Heart left ventricle (tissue), 16 donors: ENCODE results near the gene MYO15B. TPM values are rescaled to one million over a fixed set of nuclear protein-coding genes. Genes with fewer than 3 reads are reported as not detected.

ENCODE experiments used
- ATAC-seq, 4 donors: fragments of 200-7000 bp; cut with Tn5 transposase; one replicate each; pipeline ENCODE4 v1.9.1; 2020 to 2022; ENCODE audit warnings: moderate library complexity in 4 of 4, mild to moderate bottlenecking in 3 of 4, moderate number of reproducible peaks in 1 of 4
- DNase-seq, 5 donors: peaks; one replicate each; pipeline ENCODE4 v3.0.0-alpha.2; 2020
- H3K27ac ChIP-seq, 12 donors: fragments of 200-600 bp; sonication (generic) in 4 of 12; one replicate each; pipeline versions ENCODE4 v1.5.0 to v1.8.0; 2016 to 2022; ENCODE audit warnings: mild to moderate bottlenecking in 2 of 12
- H3K27me3 ChIP-seq, 9 donors: fragments of 200-600 bp; sonication (generic) in 2 of 9; one replicate each; pipeline versions ENCODE4 v1.5.1 to v1.8.0; 2016 to 2022; ENCODE audit warnings: mild to moderate bottlenecking in 3 of 9
- H3K36me3 ChIP-seq, 9 donors: fragments of 200-600 bp; sonication (generic) in 2 of 9; one replicate each; pipeline versions ENCODE4 v1.5.0 to v1.8.0; 2018 to 2022; ENCODE audit warnings: mild to moderate bottlenecking in 2 of 9
- H3K4me1 ChIP-seq, 12 donors: fragments of 200-600 bp; sonication (generic) in 4 of 12; one replicate each; pipeline versions ENCODE4 v1.5.0 to v1.8.0; 2016 to 2022; ENCODE audit warnings: mild to moderate bottlenecking in 3 of 12
- H3K4me3 ChIP-seq, 12 donors: fragments of 200-600 bp; sonication (generic) in 4 of 12; one replicate each; pipeline versions ENCODE4 v1.5.0 to v1.8.0; 2017 to 2022; ENCODE audit warnings: mild to moderate bottlenecking in 9 of 12, moderate library complexity in 4 of 12
- H3K9me3 ChIP-seq, 12 donors: fragments of 200-600 bp; sonication (generic) in 4 of 12; one replicate each; pipeline versions ENCODE4 v1.5.0 to v1.8.0; 2016 to 2022; ENCODE audit warnings: mild to moderate bottlenecking in 1 of 12
- CTCF ChIP-seq, 12 donors: fragments of 200-600 bp; sonication (generic) in 4 of 12; IDR thresholded peaks; one replicate each; pipeline versions ENCODE4 v1.5.0 to v1.8.0; 2018 to 2022; ENCODE audit warnings: antibody characterized with exemption in 12 of 12, mild to moderate bottlenecking in 5 of 12
- POLR2A ChIP-seq, 2 donors: fragments of 450-650 bp; IDR thresholded peaks; one replicate each; pipeline ENCODE4 v1.6.1; 2017; ENCODE audit warnings: antibody characterized with exemption in 2 of 2, mild to moderate bottlenecking in 2 of 2, moderate library complexity in 2 of 2
- WGBS, 4 donors: extraction: QIAGEN DNeasy Blood & Tissue Kit in 2 of 4; methylation state at CpG; one replicate each; pipeline versions ENCODE4 v1.1.5 to v1.1.7; 2013 to 2018; 5-methylcytosine and 5-hydroxymethylcytosine counted together
- intact Hi-C, 10 donors: fragments of 100-400 bp; cut with DNase I; formaldehyde crosslinking; loops; one replicate each; pipeline versions ENCODE4 v1.11.1 to v1.14.2; 2022
- polyA plus RNA-seq, 2 donors: library from polyadenylated mRNA; stranded (reverse); fragments of 200-250 nt; gene quantifications; one replicate each; pipeline ENCODE4 v1.2.3, GENCODE V29; 2013
- total RNA-seq, 9 donors: library from RNA; depleted of rRNA in 2 of 9; stranded (reverse); fragments of >200 nt in 2 of 9; fragmentation: NEBNext Ultra II Directional in 3 of 9; extraction: Animal tissue kit (Norgen Biotek cat#: 25700) in 3 of 9; gene quantifications; one replicate each; pipeline versions ENCODE4 v1.1.0 to v1.2.4, GENCODE V29; 2016 to 2023
- donor health status: ischemic (EF 13 %, LVEDD 7.1; RV severe dilation, severe dysfunction).
- donor health status: healthy with polysubstance abuse.
- donor health status: DM: no; HTN: yes; CAD: no.
- donor health status: DM: no; HTN: no; CAD: no.
- donor health status: ischemic (EF 25% LVEDD 6.9; RV normal size, moderate dysfunction).
- donor health status: ischemic (EF 25% LVEDD 5.7; RV mildly dilated, moderate dysfunction).
- donor health status: healthy.
- donor health status: DM: yes; HTN: yes; CAD: no.
- donor health status: ischemic (EF 35%, LVEDD 5.7; RV mildly dilated, moderate dysfunction).
- donor health status: nonischemic (EF 11% LVEDD 7.7; RV severe dilation, severe dysfunction).
- donor health status: DM: yes; HTN: yes; CAD: no.
- donor health status: PGD.
- donor health status: ischemic (EF 29% LVEDD 5.4; RV normal size, mild dysfunction).
- donor health status: nonischemic (EF 23%, LVEDD 6.1; RV moderate dilation, normal function).

MYO15B gene
- total and polyA plus RNA-seq, 11 donors, result 14.0 to 76.4 (median 42.9) TPM

DNA sequence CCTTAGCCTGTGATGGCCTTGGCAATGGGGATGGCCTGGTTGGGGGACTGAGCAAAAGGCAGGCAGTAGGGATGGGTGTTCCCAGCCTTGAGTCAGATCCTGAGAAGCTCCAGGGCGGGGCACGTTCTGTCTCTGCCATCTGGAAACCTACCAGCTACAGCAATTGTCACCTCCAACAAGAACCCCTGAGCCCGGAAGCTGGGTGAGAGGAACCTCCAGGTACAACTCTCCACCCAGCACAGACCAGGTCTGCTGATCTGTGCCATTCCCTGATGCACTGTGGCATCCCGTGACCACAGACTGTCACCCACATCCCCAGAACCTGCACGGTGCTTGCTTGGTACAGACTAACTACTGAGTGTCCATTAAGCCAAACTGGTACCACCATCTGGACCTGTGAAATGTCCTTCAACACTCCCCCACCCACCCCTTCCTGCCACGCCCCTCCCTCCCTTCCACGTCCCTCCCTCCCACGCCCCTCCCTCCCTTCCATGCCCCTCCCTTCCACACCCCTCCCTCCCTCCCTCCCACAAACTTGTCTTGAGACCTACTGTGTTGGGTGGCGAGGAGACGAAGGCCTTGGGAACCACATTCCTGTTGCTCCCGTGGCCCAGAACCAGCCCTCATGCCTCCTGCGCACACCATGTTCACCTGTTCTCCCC is 16.6 kb downstream of the MYO15B start:
- Histone ChIP-seq H3K4me1 (peaks cover 0 to 6% (median 0%) of the 10 kb centered on the region in 12 donors), H3K9me3 (no peaks in the 10 kb centered on the region), H3K27ac (no peak overlapping the region), H3K36me3 (peaks cover 0 to 13% (median 0%) of the 10 kb centered on the region in 9 donors), H3K27me3 (no peaks in the 10 kb centered on the region), H3K4me3 (no peak overlapping the region)
- 76 to 84% (median 78%) methylated on average over 9 to 12 of the region's 12 CpGs for WGBS, 4 donors
- ATAC-seq, result peak in 2 of 4 donors; percentile 45 to 47
- intact Hi-C loops, result no loop called here
- peak in 1 of 5 donors; percentile 22 for DNase-seq
- TF ChIP-seq POLR2A (IDR thresholded peaks at IDR 0.05), result no peak
- no peak for TF ChIP-seq CTCF (IDR thresholded peaks at IDR 0.05)

DNA sequence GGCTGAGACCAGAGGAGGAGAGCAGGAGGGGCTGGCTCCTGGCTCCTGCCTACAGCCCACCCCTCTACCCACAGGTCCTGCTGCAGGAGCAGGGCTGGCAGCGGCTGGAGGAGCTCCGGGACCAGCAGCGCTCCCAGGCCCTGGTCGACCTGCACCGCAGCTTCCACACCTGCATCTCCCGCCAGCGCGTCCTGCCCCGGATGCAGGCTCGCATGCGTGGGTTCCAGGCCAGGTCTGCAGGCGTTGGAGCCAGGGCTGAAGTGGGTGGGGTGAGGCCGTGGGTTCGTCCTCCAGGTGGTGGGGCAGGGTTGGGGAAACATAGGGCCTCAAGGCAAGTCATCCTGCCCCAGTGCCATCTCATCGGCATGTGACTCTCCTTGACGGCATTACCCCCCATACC is 18.2 kb downstream of the MYO15B start:
- H3K9me3 ChIP-seq, result no peaks in the 10 kb centered on the region
- no peak overlapping the region for H3K27ac ChIP-seq
- intact Hi-C loops, result no loop called here
- H3K4me3 ChIP-seq, result no peak overlapping the region
- H3K4me1 ChIP-seq, result peaks cover 0 to 6% (median 0%) of the 10 kb centered on the region in 12 donors
- peak in 1 of 5 donors; percentile 16 for DNase-seq
- TF ChIP-seq POLR2A (IDR thresholded peaks at IDR 0.05), result no peak
- no peak for TF ChIP-seq CTCF (IDR thresholded peaks at IDR 0.05)
- H3K27me3 ChIP-seq, result no peaks in the 10 kb centered on the region
- ATAC-seq, result no peak
- WGBS, 4 donors, result 87 to 97% (median 89%) methylated on average over 6 to 16 of the region's 16 CpGs
- peaks cover 0 to 17% (median 0%) of the 10 kb centered on the region in 9 donors for H3K36me3 ChIP-seq

DNA sequence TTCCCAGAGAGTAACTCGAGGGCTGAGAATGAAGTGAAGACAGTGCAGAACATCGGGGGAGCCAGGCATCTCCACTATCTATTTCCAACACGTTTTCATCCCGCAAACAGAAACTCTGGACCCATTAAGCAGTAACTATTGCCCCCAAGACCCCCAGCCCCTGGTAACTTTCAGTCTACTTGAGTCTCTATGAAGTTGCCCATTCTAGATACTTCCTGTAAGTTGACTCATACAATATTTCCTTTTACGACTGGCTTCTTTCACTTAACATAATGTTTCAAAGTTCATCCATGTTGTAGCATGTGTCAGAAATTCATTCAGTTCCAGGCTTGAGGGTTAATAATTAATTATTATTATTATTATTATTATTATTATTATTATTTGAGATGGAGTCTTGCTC is 19.5 kb downstream of the MYO15B start:
- TF ChIP-seq CTCF (IDR thresholded peaks at IDR 0.05), result no peak
- no peak for TF ChIP-seq POLR2A (IDR thresholded peaks at IDR 0.05)
- DNase-seq (no peak), ATAC-seq (no peak)
- H3K27me3 ChIP-seq, result no peaks in the 10 kb centered on the region
- H3K9me3 ChIP-seq, result no peaks in the 10 kb centered on the region
- no peak overlapping the region for H3K27ac ChIP-seq
- WGBS, 4 donors, result 83 to 91% (median 86%) methylated on average over 5 of the region's 5 CpGs
- peaks cover 0 to 6% (median 0%) of the 10 kb centered on the region in 12 donors for H3K4me1 ChIP-seq
- peaks cover 0 to 27% (median 9%) of the 10 kb centered on the region in 9 donors for H3K36me3 ChIP-seq
- H3K4me3 ChIP-seq, result no peak overlapping the region
- intact Hi-C loops, result no loop called here

GRCh38 chr17:75610103-75610984 is 22.7 kb downstream of the MYO15B start:
- ATAC-seq (peak in 1 of 4 donors; percentile 10), DNase-seq (peak in 1 of 5 donors; percentile 58)
- TF ChIP-seq CTCF (IDR thresholded peaks at IDR 0.05), result no peak
- TF ChIP-seq POLR2A (IDR thresholded peaks at IDR 0.05), result no peak
- no peaks in the 10 kb centered on the region for H3K9me3 ChIP-seq
- peaks cover 0 to 56% (median 30%) of the 10 kb centered on the region in 9 donors for H3K36me3 ChIP-seq
- no peak overlapping the region for H3K27ac ChIP-seq
- intact Hi-C loops, result no loop called here
- H3K4me1 ChIP-seq, result no peaks in the 10 kb centered on the region
- no peak overlapping the region for H3K4me3 ChIP-seq
- H3K27me3 ChIP-seq, result no peaks in the 10 kb centered on the region
- 90 to 92% (median 90%) methylated on average over 24 to 25 of the region's 25 CpGs for WGBS, 4 donors
